ENCODE measurements around the gene CYBC1. TPM values are rescaled to one million over a fixed set of nuclear protein-coding genes. Genes with fewer than 3 reads are reported as not detected.

Gene CYBC1

GRCh38 chr17:82399601-82400101 is 50.9 kb downstream of the CYBC1 start:
- Histone ChIP-seq H3K9ac (ENCODE audit: low read depth, low read length) (peak overlapping the region; percentile 35), H3K4me3 (ENCODE audit: low read length) (no peak overlapping the region), H3K4me2 (ENCODE audit: low read length) (peak overlapping the region; percentile 59), H3K9me3 (replicated peaks; ENCODE audit: low read length) (no peaks in the 10 kb centered on the region), H3K4me1 (ENCODE audit: control insufficient read depth, insufficient read depth, low read length) (peaks cover 45% of the 10 kb centered on the region), H3K36me3 (ENCODE audit: insufficient read depth, low read length) (peaks cover 3% of the 10 kb centered on the region), H3K27me3 (ENCODE audit: control insufficient read depth, insufficient read depth, low read length) (no peaks in the 10 kb centered on the region)

GRCh38 chr17:82399041-82399441 is 51.5 kb downstream of the CYBC1 start:
- peak overlapping the region; percentile 59 for H3K4me2 ChIP-seq (ENCODE audit: low read length)
- no peak overlapping the region for H3K4me3 ChIP-seq (ENCODE audit: low read length)
- H3K36me3 ChIP-seq (ENCODE audit: insufficient read depth, low read length): no peaks in the 10 kb centered on the region
- peaks cover 45% of the 10 kb centered on the region for H3K4me1 ChIP-seq (ENCODE audit: control insufficient read depth, insufficient read depth, low read length)
- no peak overlapping the region for H3K9ac ChIP-seq (ENCODE audit: low read depth, low read length)
- H3K27me3 ChIP-seq (ENCODE audit: control insufficient read depth, insufficient read depth, low read length): no peaks in the 10 kb centered on the region
- no peaks in the 10 kb centered on the region for H3K9me3 ChIP-seq (replicated peaks; ENCODE audit: low read length)

DNA sequence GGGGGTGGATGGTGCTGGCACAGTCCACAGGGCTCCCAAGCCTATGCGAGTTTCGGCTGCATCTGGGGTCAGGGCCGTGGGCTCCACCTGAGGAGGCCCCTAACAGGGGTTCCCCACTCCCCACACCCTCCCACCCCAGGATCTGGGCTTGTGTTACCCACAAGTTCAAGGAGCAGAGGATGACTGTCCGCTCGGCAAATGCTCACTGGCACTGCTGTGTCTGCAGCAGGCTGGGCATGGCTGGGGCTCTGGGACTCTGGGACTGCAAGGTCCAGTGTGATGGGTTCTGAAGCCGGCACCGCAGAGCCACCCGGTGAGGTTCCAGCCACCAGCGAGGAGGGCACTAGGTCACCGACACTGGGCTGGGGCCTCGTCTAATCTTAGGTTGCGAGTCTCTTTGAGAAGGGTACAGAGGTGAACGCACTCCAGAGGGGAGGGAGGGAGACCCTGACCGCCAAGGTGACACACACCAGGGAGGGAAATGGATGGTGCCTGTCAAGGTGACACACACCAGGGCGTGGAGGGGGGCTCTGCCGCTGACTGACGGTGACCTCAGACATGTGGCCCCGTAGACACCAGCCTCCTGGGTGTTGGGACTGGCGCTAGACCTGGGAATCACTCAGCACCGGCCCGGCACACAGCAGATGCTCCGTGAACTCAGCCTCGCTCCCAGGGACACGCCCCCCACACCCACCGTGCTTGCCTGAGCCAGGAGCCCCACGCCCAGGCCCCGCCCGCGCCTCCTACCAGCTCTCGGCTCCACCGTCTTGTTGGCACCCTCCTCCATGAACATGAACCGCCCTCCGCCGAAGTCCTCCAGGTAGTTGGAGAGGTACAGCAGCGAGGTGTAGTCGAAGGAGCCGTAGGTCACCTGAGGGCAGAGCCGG is 52.9 kb downstream of the CYBC1 start:
- Histone ChIP-seq H3K9me3 (replicated peaks; ENCODE audit: low read length) (no peaks in the 10 kb centered on the region), H3K4me2 (ENCODE audit: low read length) (peak overlapping the region; percentile 6), H3K4me3 (ENCODE audit: low read length) (no peak overlapping the region), H3K27me3 (ENCODE audit: control insufficient read depth, insufficient read depth, low read length) (no peaks in the 10 kb centered on the region), H3K9ac (ENCODE audit: low read depth, low read length) (no peak overlapping the region), H3K36me3 (ENCODE audit: insufficient read depth, low read length) (peaks cover 6% of the 10 kb centered on the region), H3K4me1 (ENCODE audit: control insufficient read depth, insufficient read depth, low read length) (peaks cover 45% of the 10 kb centered on the region)

DNA sequence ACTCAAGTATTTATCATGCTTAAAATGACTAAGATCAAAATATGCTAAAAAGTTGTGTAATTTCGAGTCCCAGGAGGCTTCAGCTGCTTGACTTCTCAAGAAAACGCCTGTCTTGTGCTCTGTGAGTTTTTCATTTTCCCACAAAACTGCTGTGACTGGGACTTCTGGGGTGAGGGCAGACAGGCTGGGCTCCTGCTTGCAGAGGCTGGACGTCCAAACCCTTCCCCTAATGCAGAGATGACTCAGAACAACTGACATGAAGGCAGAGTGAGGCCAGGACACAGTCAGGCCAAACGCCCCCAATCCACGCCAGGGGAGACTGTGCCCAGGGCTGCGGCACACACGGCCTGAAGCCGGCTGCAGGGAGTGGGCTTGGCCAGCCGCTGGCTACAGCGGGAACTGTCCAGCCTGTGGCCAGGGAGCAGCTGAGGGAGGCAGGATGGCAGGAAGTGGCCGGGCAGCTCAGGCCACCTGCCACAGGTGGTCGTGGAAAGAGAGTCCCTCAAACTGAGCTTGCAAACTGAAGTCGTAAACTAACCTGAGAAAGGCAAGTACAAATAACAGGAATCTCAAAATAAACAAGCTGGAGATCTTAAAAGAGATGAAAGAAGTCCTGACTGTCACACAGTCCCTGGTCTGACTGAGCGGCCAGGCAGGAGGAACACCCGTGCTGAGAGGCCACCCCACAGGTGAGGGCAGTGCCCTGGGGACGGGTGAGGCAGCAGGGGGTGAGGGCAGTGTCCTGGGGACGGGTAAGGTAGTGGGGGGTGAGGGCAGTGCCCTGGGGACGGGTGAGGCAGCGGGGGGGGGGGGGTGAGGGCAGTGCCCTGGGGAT is 53.7 kb downstream of the CYBC1 start:
- peak overlapping the region; percentile 52 for H3K9ac ChIP-seq (ENCODE audit: low read depth, low read length)
- no peaks in the 10 kb centered on the region for H3K9me3 ChIP-seq (replicated peaks; ENCODE audit: low read length)
- peak overlapping the region; percentile 5 for H3K4me3 ChIP-seq (ENCODE audit: low read length)
- peaks cover 45% of the 10 kb centered on the region for H3K4me1 ChIP-seq (ENCODE audit: control insufficient read depth, insufficient read depth, low read length)
- H3K36me3 ChIP-seq (ENCODE audit: insufficient read depth, low read length): peaks cover 6% of the 10 kb centered on the region
- H3K4me2 ChIP-seq (ENCODE audit: low read length): peak overlapping the region; percentile 67
- H3K27me3 ChIP-seq (ENCODE audit: control insufficient read depth, insufficient read depth, low read length): no peaks in the 10 kb centered on the region

DNA sequence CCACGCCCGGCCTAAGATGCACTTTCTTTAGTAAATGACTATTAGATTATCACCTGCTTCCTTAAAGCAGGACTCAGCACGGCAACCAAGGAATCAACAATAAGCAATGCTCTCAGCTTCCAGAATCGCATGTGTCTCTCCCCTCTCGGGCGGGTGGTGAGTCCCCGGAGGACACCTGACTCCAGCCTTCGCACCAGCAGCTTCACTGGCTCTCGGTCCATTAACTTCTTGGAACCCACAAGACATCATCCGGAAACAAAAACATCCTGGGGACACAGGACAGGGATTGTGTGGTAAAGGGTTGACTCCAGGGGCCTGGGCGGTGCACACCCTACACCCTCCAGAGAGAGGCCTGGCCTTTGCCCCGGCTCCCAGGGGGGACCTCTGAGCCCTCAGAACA is 56.3 kb downstream of the CYBC1 start:
- H3K9ac ChIP-seq (ENCODE audit: low read depth, low read length): no peak overlapping the region

DNA sequence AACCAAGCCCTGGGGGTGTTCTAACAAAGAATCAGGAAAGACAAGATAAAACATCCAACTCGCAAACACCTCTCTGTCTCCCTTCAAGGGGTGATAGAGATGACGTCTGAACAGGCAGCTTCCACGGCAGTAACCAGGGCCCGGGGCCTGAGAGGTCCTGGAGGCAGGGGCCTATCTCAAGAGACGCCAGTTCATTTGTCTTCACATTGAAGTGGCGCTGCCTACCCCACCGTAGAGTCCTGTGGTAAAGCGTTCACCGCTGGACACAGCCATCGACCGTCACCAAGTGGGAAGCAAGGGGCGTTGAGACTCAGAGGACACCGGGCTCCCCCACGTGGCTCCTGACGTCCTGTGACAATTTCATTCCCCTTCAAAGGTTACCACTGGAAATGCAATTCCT is 57.6 kb downstream of the CYBC1 start:
- Histone ChIP-seq H3K36me3 (ENCODE audit: insufficient read depth, low read length) (peaks cover 6% of the 10 kb centered on the region), H3K9me3 (replicated peaks; ENCODE audit: low read length) (no peaks in the 10 kb centered on the region), H3K27me3 (ENCODE audit: control insufficient read depth, insufficient read depth, low read length) (peaks cover 4% of the 10 kb centered on the region), H3K4me2 (ENCODE audit: low read length) (no peak overlapping the region), H3K4me3 (ENCODE audit: low read length) (no peak overlapping the region), H3K9ac (ENCODE audit: low read depth, low read length) (no peak overlapping the region), H3K4me1 (ENCODE audit: control insufficient read depth, insufficient read depth, low read length) (peaks cover 22% of the 10 kb centered on the region)

More for the DNA sequence above, 56.3 kb downstream of the CYBC1 start:
- Histone ChIP-seq H3K36me3 (ENCODE audit: insufficient read depth, low read length) (peaks cover 6% of the 10 kb centered on the region), H3K9me3 (replicated peaks; ENCODE audit: low read length) (no peaks in the 10 kb centered on the region), H3K4me1 (ENCODE audit: control insufficient read depth, insufficient read depth, low read length) (peaks cover 28% of the 10 kb centered on the region), H3K4me2 (ENCODE audit: low read length) (no peak overlapping the region), H3K27me3 (ENCODE audit: control insufficient read depth, insufficient read depth, low read length) (no peaks in the 10 kb centered on the region), H3K4me3 (ENCODE audit: low read length) (no peak overlapping the region)

Small RNA genes within 50 kb of the gene (small RNA-seq; reads per million reads assigned to genes)
- gene RF00019: not detected

All from skeletal muscle satellite cell (primary cell).